ENCODE data around the gene KCNH8. TPM values are rescaled to one million over a fixed set of nuclear protein-coding genes. Genes with fewer than 3 reads are reported as not detected.

Gene KCNH8
- total and polyA plus RNA-seq, 10 of the 15 experiments (the other 5 are each of a cell fraction or from before 2014, with no cell fraction given) = under 0.01 to 0.18 (median 0.07) TPM; not detected in 2

GRCh38 chr3:19347671-19348070 lies 199.4 kb downstream of the KCNH8 start:
- ATAC-seq = peak; percentile 50
- peak overlapping the region; percentile 9 for H2AFZ ChIP-seq (ENCODE audit: control insufficient read depth, low read depth, low read length)
- H3K4me1 ChIP-seq (ENCODE audit: control insufficient read depth, insufficient read depth, low read length) = peaks cover 14% of the 10 kb centered on the region
- H3K79me2 ChIP-seq (ENCODE audit: control insufficient read depth, insufficient read depth, low read length) = no peaks in the 10 kb centered on the region
- 0 out of 2 replicates have a peak overlapping the region, but pooled peaks have one; percentile 1 for H3K27ac ChIP-seq (ENCODE audit: control insufficient read depth, insufficient read depth)
- no peaks in the 10 kb centered on the region for H3K27me3 ChIP-seq (replicated peaks in 1 of 2; ENCODE audit: control insufficient read depth in 2 of 2, insufficient read depth in 2 of 2, low read length in 1 of 2)
- POLR2A ChIA-PET = no interaction called here
- H4K20me1 ChIP-seq (ENCODE audit: control insufficient read depth, insufficient read depth) = no peaks in the 10 kb centered on the region
- intact Hi-C loops (cut with micrococcal nuclease; ENCODE audit: unreplicated experiment) = loop anchor here (5.0 to 10.0 kb wide), 2 partner anchors 135 to 283 kb away; no protein-coding TSS in a partner anchor
- SMC1A ChIA-PET (ENCODE audit: uncharacterized antibody, unreplicated experiment) = interaction anchor here (1.9 to 3.3 kb wide), 2 partner anchors 194 to 519 kb away, joined by 8 to 53 read pairs; no protein-coding TSS in a partner anchor
- peak overlapping the region; percentile 56 for H3K4me2 ChIP-seq (ENCODE audit: control insufficient read depth, insufficient read depth)
- FAIRE-seq = no peak
- no peak for TF ChIP-seq NRF1 (conservative IDR thresholded peaks at IDR 0.05; ENCODE audit: low read depth, low read length)
- TF ChIP-seq YY1 (IDR thresholded peaks at IDR 0.05; ENCODE audit: low read depth, low read length) = no peak
- no peak for TF ChIP-seq TCF12 (IDR thresholded peaks at IDR 0.05; ENCODE audit: low read depth, low read length)
- no peak for TF ChIP-seq PAX8 (IDR thresholded peaks at IDR 0.05)
- TF ChIP-seq NR2F1 (conservative IDR thresholded peaks at IDR 0.05) = no peak
- TF ChIP-seq TBL1XR1 (IDR thresholded peaks at IDR 0.05; ENCODE audit: low read depth, low read length) = no peak
- TF ChIP-seq MYB (IDR thresholded peaks at IDR 0.05; ENCODE audit: borderline replicate concordance, low read depth, low read length) = no peak
- no peak for TF ChIP-seq GABPA (IDR thresholded peaks at IDR 0.05; ENCODE audit: low read depth)
- no peak for TF ChIP-seq RAD51 (IDR thresholded peaks at IDR 0.05)
- TF ChIP-seq ZNF274 (IDR thresholded peaks at IDR 0.05; ENCODE audit: insufficient read depth, insufficient read length) = no peak
- TF ChIP-seq JUND (IDR thresholded peaks at IDR 0.05; ENCODE audit: low read depth, low read length) = no peak
- no peak for TF ChIP-seq SREBF2 (IDR thresholded peaks at IDR 0.05; ENCODE audit: low read length)
- no peak for TF ChIP-seq CHD1 (IDR thresholded peaks at IDR 0.05; ENCODE audit: low read depth, low read length)
- TF ChIP-seq, protein P1, sequence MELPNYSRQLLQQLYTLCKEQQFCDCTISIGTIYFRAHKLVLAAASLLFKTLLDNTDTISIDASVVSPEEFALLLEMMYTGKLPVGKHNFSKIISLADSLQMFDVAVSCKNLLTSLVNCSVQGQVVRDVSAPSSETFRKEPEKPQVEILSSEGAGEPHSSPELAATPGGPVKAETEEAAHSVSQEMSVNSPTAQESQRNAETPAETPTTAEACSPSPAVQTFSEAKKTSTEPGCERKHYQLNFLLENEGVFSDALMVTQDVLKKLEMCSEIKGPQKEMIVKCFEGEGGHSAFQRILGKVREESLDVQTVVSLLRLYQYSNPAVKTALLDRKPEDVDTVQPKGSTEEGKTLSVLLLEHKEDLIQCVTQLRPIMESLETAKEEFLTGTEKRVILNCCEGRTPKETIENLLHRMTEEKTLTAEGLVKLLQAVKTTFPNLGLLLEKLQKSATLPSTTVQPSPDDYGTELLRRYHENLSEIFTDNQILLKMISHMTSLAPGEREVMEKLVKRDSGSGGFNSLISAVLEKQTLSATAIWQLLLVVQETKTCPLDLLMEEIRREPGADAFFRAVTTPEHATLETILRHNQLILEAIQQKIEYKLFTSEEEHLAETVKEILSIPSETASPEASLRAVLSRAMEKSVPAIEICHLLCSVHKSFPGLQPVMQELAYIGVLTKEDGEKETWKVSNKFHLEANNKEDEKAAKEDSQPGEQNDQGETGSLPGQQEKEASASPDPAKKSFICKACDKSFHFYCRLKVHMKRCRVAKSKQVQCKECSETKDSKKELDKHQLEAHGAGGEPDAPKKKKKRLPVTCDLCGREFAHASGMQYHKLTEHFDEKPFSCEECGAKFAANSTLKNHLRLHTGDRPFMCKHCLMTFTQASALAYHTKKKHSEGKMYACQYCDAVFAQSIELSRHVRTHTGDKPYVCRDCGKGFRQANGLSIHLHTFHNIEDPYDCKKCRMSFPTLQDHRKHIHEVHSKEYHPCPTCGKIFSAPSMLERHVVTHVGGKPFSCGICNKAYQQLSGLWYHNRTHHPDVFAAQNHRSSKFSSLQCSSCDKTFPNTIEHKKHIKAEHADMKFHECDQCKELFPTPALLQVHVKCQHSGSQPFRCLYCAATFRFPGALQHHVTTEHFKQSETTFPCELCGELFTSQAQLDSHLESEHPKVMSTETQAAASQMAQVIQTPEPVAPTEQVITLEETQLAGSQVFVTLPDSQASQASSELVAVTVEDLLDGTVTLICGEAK (IDR thresholded peaks at IDR 0.05; ENCODE audit: borderline replicate concordance) = no peak
- TF ChIP-seq STAT1 (conservative IDR thresholded peaks at IDR 0.05) = no peak
- no peak for TF ChIP-seq RB1 (IDR thresholded peaks at IDR 0.05; ENCODE audit: borderline replicate concordance)
- H3K36me3 ChIP-seq (ENCODE audit: control insufficient read depth in 2 of 2, insufficient read depth in 2 of 2, low read length in 1 of 2) = no peaks in the 10 kb centered on the region
- WGBS (ENCODE audit: insufficient coverage, insufficient replicate concordance, low lambda C conversion rate, missing lambda C conversion rate) = 0% methylated on average over 7 of the region's 7 CpGs
- DNase-seq (ENCODE audit: low read depth, low spot score) = no peak
- H3K4me3 ChIP-seq = peak overlapping the region; percentile 15; the same call in 1 of the 2 replicates
- H3K9me3 ChIP-seq (replicated peaks; ENCODE audit: control insufficient read depth, insufficient read depth, low read length) = no peaks in the 10 kb centered on the region
- no peak overlapping the region for H3K9ac ChIP-seq (ENCODE audit: control insufficient read depth, insufficient read depth, low read length)
- no TSS peak for BruUV-seq (replicated peaks)
- CTCF ChIA-PET = interaction anchor here (1.4 to 6.7 kb wide), 9 partner anchors 16 to 523 kb away, joined by 3 to 72 read pairs (median 15); no protein-coding TSS in a partner anchor
- in situ Hi-C loops (cut with MboI) = loop anchor here (5.0 kb wide), 2 partner anchors 195 to 520 kb away; no protein-coding TSS in a partner anchor
- RAD21 ChIA-PET (ENCODE audit: unreplicated experiment) = interaction anchor here (1.0 to 3.7 kb wide), 4 partner anchors 21 to 519 kb away, joined by 3 to 31 read pairs (median 14); no protein-coding TSS in a partner anchor
